Bronchial smooth muscle cell (primary cell): ENCODE results near the gene RFK. TPM values are rescaled to one million over a fixed set of nuclear protein-coding genes. Genes with fewer than 3 reads are reported as not detected.

ENCODE experiments used
- total RNA-seq: library from RNA; depleted of rRNA; stranded (reverse); fragments of >200 nt; gene quantifications from 2 replicates; pipeline ENCODE4 v1.2.1, GENCODE V29; 2014

The RFK gene
- 9.6 and 10.2 TPM in 2 replicates for total RNA-seq

DNA sequence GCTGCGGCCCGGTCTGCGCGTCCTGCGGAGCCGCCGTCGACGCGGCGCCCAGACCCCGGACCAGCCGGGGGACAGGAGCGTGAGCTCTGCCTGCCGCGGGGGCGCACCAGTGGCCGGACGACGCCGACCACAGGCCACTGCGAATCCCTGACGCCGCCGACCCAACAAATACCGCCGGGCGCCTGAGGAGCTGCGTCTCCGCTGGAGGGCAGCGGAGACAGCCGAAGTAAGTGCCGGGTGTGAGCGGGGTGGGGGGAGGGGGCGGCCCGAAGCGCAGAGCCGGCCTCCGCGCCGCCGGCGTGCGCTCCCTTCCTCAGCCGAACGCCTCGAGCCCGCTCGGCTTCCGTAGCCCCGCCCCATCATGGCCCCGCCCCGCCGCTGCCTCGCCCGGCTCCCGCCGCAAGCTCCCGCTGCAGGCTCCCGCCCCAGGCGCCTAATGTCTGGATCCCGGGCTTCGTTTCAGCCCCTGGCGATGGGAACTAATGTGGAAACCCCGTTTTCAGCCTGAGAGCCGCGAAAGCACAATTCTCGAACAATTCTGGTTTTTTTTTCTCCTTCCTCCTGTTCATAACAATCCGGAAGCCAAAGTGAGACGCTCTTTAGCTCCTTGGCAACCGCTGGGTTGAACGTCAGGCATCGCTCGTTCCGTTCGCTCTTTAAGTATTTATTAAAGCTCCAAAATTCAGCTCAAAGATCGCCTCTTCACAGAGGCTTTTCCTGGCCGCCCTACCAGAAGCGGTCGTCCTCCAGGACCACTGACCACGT, at the start of gene RFK:
RFK (minus strand) TSS at position 232 of the 765 bp plus-strand sequence. CDS start 255 bp downstream, outside the sequence.

Other genes with a start within 250 kb of the RFK start
- gene GCNT1, start 64.8 kb upstream of the RFK start, total RNA-seq, result 14.7 and 15.0 TPM in 2 replicates